Psoas muscle (tissue), 8 donors: ENCODE data around the gene KCTD3. TPM values are rescaled to one million over a fixed set of nuclear protein-coding genes. Genes with fewer than 3 reads are reported as not detected.
A peak's percentile ranks its signal among the peaks of the same experiment; 100 is the strongest.

Experiments
- ATAC-seq, 4 donors: fragments of 200-7000 bp; cut with Tn5 transposase; one replicate each; pipeline ENCODE4 v1.9.1; 2020; ENCODE audit warnings: moderate library complexity in 3 of 4, mild to moderate bottlenecking in 2 of 4
- DNase-seq, 2 donors: peaks; one replicate each; pipeline ENCODE4 v3.0.0-alpha.2; 2020
- H3K27ac ChIP-seq: fragments of 200-600 bp; one replicate; pipeline ENCODE4 v1.8.0; 2022
- H3K27me3 ChIP-seq, 3 donors: fragments of 200-600 bp in 1 of 3; one replicate each; pipeline versions ENCODE4 v1.6.1 to v1.8.0; 2013 to 2022; ENCODE audit warnings: low read length in 2 of 3, mild to moderate bottlenecking in 2 of 3, moderate library complexity in 1 of 3; ENCODE audit not compliant: insufficient read depth in 3 of 3
- H3K36me3 ChIP-seq, 2 donors: fragments of 200-600 bp in 1 of 2; one replicate each; pipeline versions ENCODE4 v1.6.1 to v1.8.0; 2013 to 2022; ENCODE audit warnings: low read depth in 1 of 2, mild to moderate bottlenecking in 1 of 2, moderate library complexity in 1 of 2; ENCODE audit not compliant: insufficient read depth in 1 of 2
- H3K4me1 ChIP-seq: fragments of 200-600 bp; one replicate; pipeline ENCODE4 v1.8.0; 2022
- H3K4me3 ChIP-seq: fragments of 200-600 bp; one replicate; pipeline ENCODE4 v1.8.0; 2022; ENCODE audit warnings: mild to moderate bottlenecking
- H3K9me3 ChIP-seq: fragments of 200-600 bp; one replicate; pipeline ENCODE4 v1.8.0; 2022
- CTCF ChIP-seq: fragments of 200-600 bp; IDR thresholded peaks from one replicate; pipeline ENCODE4 v1.8.0; 2022; ENCODE audit warnings: antibody characterized with exemption
- WGBS, 3 donors: extraction: QIAGEN DNeasy Blood & Tissue Kit; methylation state at CpG; one replicate each; pipeline versions ENCODE4 v1.1.6 to v1.1.7; 2013; 5-methylcytosine and 5-hydroxymethylcytosine counted together
- intact Hi-C, 2 donors: fragments of 100-400 bp; cut with DNase I; formaldehyde crosslinking; loops; one replicate each; pipeline versions ENCODE4 v1.11.0 to v1.14.2; 2022
- long read RNA-seq, 2 donors: library from polyadenylated mRNA; unstranded; transcript quantifications; one replicate each; pipeline ENCODE4 v2.0.0, GENCODE V29; 2021
- polyA plus RNA-seq, 3 donors: library from polyadenylated mRNA; stranded (reverse); fragments of 200-250 nt; gene quantifications; one replicate each; pipeline ENCODE4 v1.2.3, GENCODE V29; 2013
- total RNA-seq, 4 donors: library from RNA; stranded (reverse); fragmentation: NEBNext Ultra II Directional in 2 of 4; extraction: Animal tissue kit (Norgen Biotek cat#: 25700) in 2 of 4; gene quantifications; one replicate each; pipeline versions ENCODE4 v1.2.1 to v1.2.4, GENCODE V29; 2021 to 2023
- donor health status: healthy with polysubstance abuse.
- donor health status: DM: no; HTN: no; CAD: no; lungs with moderate emphysema.
- donor health status: Bipolar disorder and iron deficiency.
- donor health status: healthy.
- donor health status: DM: yes; HTN: yes; CAD: no.
- donor health status: DM: no; HTN: no; CAD: no.
- donor health status: DM: no; HTN: no; CAD: no.
- donor health status: DM: yes; HTN: yes; CAD: no.

KCTD3 gene
- total RNA-seq (10 to 100 TPM; 11.9 to 20.8 (median 13.5) TPM), polyA plus RNA-seq (10 to 100 TPM in 1 of 3 donors, 1 to 10 TPM in 2; 6.9 to 17.9 (median 7.6) TPM)
- long read RNA-seq, donor 1, transcript KCTD3-201 (18 exons, 3,931 nt), result major isoform, 19 of 22 reads
- long read RNA-seq, donor 1, partial matches to known transcripts, result 0 of 22 reads
- long read RNA-seq, donor 1, other reads (novel, unspliced or antisense), result 3 of 22 reads
- long read RNA-seq, donor 2, transcript KCTD3-201 (18 exons, 3,931 nt), result major isoform, 26 of 43 reads
- long read RNA-seq, donor 2, partial matches to known transcripts, result 12 of 43 reads
- long read RNA-seq, donor 2, other reads (novel, unspliced or antisense), result 5 of 43 reads

DNA sequence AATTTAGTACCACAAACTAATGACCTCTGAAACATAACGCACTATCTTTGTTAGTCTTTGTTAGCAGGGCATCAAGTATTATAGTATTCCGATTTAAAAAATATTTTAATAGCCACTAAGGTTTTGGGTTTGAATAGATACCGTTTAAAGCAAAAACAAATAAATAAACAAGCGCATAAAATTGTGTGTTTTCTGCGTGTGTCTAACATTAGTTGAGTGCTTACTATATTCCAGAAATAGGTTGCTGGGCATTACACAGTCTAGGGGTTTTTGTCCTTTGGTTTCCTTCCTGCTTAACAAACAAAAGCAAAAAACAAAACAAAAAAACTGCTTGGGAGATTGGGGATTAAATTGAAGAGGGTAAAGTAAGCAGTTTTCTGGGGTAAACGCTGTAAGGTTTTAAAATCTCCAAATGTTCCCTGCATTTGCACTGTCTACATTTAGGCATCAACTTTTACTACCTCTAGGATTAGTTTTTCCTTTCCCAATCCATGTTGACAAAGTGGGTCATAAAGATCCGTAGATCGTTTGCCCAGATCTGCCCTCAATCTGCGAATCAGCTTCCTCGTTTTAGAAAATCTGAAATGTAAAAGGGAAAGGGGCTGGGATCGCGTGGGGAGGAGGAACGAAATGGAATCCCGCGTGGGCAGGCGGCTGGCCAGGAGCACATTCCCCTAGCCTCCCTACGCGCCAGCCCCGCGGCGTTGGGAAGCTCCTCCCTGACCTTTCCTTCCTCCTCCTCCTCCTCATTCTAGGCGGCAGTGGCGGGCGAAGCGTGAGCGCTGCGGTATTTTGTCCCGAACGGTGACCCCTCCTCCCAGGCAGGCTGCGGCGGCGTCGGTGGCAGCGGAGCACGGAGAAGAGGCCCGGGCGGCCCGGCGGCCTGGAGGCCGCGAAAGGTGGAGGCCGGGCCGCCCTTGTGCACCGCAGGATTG lies at the start of gene KCTD3:
TSS of gene KCTD3 (plus strand) at position 749 of the 935 bp plus-strand sequence. CDS start 382 bp downstream, outside the sequence.
- Histone ChIP-seq H3K9me3 (no peaks in the 10 kb centered on the region), H3K4me3 (peak within 1 kb of the TSS; percentile 92), H3K36me3 (no peaks in the 10 kb centered on the region), H3K4me1 (peaks cover 17% of the 10 kb centered on the region), H3K27ac (peak within 1 kb of the TSS; percentile 78), H3K27me3 (no peaks in the 10 kb centered on the region)
- intact Hi-C loops, result no loop called here
- no peak for TF ChIP-seq CTCF
- 6 to 9% (median 8%) methylated on average over 29 to 44 of the region's 44 CpGs for WGBS, 3 donors
- ATAC-seq (peak; percentile 88 to 95 (median 94)), DNase-seq (peak; percentile 83 to 91)

- Histone ChIP-seq H3K9me3 (peaks cover 14% of the 10 kb centered on the region), H3K36me3 (no peaks in the 10 kb centered on the region), H3K4me1 (no peaks in the 10 kb centered on the region), H3K27me3 (no peaks in the 10 kb centered on the region), H3K27ac (no peak overlapping the region), H3K4me3 (no peak overlapping the region)
- no peak for ATAC-seq
- no peak for DNase-seq
- intact Hi-C loops, result no loop called here
- WGBS, 3 donors, result 61 to 69% (median 63%) methylated on average over 4 of the region's 4 CpGs
- TF ChIP-seq CTCF, result no peak
These were observed 49.6 kb upstream of the KCTD3 start for GRCh38 chr1:215517441-215517891.

DNA sequence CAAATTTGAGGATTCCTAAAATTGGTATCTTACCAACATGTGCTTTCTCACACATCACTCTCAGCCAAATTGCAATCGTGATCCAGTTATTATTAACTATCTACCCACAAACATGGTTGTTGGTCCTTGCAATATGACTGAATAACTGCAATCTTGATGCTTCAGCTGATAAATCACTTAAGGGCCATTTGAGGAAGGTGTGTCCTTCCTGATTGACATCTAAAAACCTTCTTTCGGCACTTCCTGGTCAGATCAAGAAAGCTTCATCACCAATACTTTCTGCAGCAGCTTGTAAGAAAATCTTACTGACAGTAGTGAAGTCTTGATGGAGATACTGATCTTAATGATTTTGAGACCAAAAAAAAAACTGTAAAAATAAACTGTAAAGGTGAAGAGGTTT lies 48.5 kb upstream of the KCTD3 start:
- Histone ChIP-seq H3K4me1 (no peaks in the 10 kb centered on the region), H3K27ac (no peak overlapping the region), H3K9me3 (peaks cover 4% of the 10 kb centered on the region), H3K27me3 (no peaks in the 10 kb centered on the region), H3K36me3 (no peaks in the 10 kb centered on the region), H3K4me3 (no peak overlapping the region)
- DNase-seq (no peak), ATAC-seq (no peak)
- WGBS, 3 donors, result 49 to 56% (median 51%) methylated on average over 2 of the region's 2 CpGs
- intact Hi-C loops, result no loop called here
- no peak for TF ChIP-seq CTCF

DNA sequence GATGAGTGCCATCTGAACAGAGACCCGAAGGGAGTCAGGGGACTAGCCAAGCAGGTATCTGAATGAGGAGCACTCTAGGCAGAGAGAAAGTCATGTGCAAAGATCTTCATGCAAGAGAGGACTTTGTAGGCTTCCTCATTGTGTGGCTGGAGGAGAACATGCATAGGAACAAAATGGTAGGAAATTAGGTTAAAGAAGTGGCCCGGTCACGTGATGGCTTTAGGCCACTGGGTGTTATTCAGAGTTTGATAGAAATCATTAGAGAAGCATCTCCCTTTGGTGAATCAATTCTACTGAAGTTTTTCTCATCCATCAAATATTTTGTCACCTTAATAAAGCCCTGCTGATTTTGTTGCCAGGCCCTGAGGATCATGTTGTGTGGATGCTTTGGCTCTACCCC lies 45.8 kb upstream of the KCTD3 start:
- intact Hi-C loops, result loop anchor here in 1 of 2 donors (10.0 kb wide), 1 partner anchor 716 kb away; no protein-coding TSS in a partner anchor
- H3K4me1 ChIP-seq, result no peaks in the 10 kb centered on the region
- no peaks in the 10 kb centered on the region for H3K36me3 ChIP-seq
- no peak for TF ChIP-seq CTCF
- ATAC-seq (no peak), DNase-seq (no peak)
- 88 to 94% (median 92%) methylated on average over 3 of the region's 3 CpGs for WGBS, 3 donors
- no peaks in the 10 kb centered on the region for H3K9me3 ChIP-seq
- H3K27me3 ChIP-seq, result no peaks in the 10 kb centered on the region
- no peak overlapping the region for H3K27ac ChIP-seq
- H3K4me3 ChIP-seq, result no peak overlapping the region
